Measurements from ENCODE around the gene GPR15.

DNA sequence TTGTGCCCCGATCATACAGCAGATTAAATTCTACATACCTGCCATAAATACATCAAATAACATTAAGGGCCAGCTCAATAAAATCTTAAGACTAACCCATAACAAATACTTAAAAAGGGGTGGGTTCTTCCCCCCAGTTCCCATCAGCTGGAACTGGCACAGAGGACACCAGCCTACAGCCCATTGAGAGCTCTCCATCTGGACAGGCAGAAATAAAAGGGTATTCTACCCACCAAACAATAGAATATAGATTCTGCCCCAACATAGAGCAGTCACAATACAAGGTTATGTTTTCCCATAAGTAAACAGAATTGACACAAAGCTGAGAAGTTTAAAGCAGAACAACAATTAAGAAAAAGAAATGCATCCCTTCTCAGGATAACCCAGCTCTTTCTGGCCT, 49.7 kb downstream of the GPR15 start:
- TF ChIP-seq, protein P1, sequence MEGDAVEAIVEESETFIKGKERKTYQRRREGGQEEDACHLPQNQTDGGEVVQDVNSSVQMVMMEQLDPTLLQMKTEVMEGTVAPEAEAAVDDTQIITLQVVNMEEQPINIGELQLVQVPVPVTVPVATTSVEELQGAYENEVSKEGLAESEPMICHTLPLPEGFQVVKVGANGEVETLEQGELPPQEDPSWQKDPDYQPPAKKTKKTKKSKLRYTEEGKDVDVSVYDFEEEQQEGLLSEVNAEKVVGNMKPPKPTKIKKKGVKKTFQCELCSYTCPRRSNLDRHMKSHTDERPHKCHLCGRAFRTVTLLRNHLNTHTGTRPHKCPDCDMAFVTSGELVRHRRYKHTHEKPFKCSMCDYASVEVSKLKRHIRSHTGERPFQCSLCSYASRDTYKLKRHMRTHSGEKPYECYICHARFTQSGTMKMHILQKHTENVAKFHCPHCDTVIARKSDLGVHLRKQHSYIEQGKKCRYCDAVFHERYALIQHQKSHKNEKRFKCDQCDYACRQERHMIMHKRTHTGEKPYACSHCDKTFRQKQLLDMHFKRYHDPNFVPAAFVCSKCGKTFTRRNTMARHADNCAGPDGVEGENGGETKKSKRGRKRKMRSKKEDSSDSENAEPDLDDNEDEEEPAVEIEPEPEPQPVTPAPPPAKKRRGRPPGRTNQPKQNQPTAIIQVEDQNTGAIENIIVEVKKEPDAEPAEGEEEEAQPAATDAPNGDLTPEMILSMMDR (IDR thresholded peaks at IDR 0.05; ENCODE audit: low read length) = no peak
- TF ChIP-seq EZH2phosphoT487 (IDR thresholded peaks at IDR 0.05; ENCODE audit: low read length) = no peak

Data from MM.1S (cell line).